ENCODE measurements around the gene KCNN3. TPM values are rescaled to one million over a fixed set of nuclear protein-coding genes. Genes with fewer than 3 reads are reported as not detected.

Gene KCNN3
- total and polyA plus RNA-seq, 2 of the 8 experiments (the other 6 are each of a cell fraction or from before 2014, with no cell fraction given), result 2.8 to 3.7 TPM

DNA sequence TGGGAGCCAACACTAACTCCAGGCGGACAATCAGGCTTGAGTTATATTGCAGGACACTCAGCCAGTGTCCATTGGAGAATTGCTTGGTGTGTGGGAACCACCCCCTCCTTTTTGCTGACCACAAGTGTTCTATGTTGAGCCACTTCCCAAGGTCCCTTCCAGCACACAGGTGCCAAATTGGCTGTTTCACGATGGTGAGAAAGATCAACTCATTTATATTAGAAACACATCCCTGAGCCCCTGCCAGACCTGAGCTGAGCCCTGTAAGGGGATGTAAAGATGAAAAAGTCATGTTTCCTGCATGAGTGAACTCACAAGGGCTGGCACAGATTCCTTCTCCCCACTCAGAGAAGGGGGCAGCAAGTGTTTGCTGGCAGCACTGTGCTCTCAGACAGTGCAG is 96.5 kb downstream of the KCNN3 start (continued):
- TF ChIP-seq KDM1A (IDR thresholded peaks at IDR 0.05; ENCODE audit: borderline replicate concordance, low read length), result no peak
